ENCODE measurements around the gene AGAP1.

Gene AGAP1

DNA sequence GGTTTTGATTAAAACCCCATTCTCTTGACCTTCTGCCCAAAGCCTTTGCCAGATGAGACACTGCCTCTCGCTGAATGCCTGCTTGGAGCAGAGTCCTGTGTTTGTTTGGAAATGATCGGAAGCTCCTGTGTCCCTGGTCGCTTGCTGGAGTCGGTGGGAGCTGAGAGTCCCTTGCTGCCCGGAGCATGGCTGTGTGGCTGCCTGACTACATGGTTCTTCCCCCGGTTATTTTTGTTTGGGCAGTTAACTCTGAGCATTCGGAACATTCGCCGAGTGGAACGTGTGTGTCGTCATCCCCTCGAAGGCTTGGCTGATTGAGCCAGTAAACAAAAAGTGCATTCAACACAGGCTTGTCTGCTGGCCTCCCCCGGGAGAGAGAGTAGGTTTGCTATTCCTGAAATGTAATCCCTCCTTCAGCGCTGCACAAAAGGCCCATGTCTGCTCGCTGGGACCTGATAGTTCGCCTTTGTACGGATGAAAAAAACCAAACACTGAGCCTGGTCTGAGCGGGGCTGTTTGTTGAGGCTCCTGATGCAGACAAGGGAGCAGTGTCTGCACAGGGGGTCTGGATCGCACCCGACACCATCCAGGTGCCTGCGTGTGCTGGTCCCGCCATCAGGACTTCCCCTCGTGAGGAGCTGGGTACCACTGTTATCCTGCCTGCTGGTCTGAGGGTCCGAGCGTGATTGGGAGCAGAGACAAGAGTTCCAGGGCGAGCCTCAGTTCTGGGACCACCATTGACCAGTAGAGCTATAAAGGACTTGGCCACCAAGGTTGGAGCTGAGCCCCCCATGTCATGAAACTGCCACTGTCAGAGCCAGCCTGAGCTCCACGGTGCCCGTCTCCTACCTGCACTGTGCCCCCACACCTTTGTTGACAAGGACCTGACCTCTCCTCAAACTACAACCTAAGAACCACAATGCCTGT, 83.8 kb downstream of the AGAP1 start:
- no peak overlapping the region for H3K4me3 Mint-ChIP-seq
- no peaks in the 10 kb centered on the region for H3K4me1 Mint-ChIP-seq (ENCODE audit: low read depth)
- H3K27ac Mint-ChIP-seq: no peak overlapping the region

DNA sequence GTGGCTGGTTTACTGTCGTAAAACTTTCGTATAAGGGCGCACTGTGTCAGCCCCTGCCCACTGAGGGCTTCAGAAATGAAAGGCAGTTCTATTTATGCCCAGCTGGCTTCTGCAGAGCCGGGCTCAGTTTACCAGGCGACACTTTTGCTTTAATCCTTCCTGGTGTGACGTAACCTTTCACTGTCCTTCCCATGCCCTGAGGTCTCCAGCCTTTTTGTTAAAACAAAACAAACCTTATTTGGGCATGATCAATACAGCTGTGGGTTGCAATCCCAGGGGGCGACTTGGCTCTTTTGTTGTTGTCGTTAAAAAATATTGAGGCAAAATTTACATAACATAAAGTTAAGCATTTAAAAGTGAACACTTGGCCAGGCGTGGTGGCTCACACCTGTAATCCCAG, 85.3 kb downstream of the AGAP1 start:
- no peaks in the 10 kb centered on the region for H3K4me1 Mint-ChIP-seq (ENCODE audit: low read depth)
- H3K4me3 Mint-ChIP-seq: no peak overlapping the region
- H3K27ac Mint-ChIP-seq: no peak overlapping the region
- no peaks in the 10 kb centered on the region for H3K9me3 Mint-ChIP-seq
- no peaks in the 10 kb centered on the region for H3K36me3 Mint-ChIP-seq (ENCODE audit: low read depth)
- no peaks in the 10 kb centered on the region for H3K27me3 Mint-ChIP-seq (ENCODE audit: low read depth)

More for the DNA sequence above, 83.8 kb downstream of the AGAP1 start:
- no peaks in the 10 kb centered on the region for H3K27me3 Mint-ChIP-seq (ENCODE audit: low read depth)
- no peaks in the 10 kb centered on the region for H3K9me3 Mint-ChIP-seq
- H3K36me3 Mint-ChIP-seq (ENCODE audit: low read depth): no peaks in the 10 kb centered on the region

DNA sequence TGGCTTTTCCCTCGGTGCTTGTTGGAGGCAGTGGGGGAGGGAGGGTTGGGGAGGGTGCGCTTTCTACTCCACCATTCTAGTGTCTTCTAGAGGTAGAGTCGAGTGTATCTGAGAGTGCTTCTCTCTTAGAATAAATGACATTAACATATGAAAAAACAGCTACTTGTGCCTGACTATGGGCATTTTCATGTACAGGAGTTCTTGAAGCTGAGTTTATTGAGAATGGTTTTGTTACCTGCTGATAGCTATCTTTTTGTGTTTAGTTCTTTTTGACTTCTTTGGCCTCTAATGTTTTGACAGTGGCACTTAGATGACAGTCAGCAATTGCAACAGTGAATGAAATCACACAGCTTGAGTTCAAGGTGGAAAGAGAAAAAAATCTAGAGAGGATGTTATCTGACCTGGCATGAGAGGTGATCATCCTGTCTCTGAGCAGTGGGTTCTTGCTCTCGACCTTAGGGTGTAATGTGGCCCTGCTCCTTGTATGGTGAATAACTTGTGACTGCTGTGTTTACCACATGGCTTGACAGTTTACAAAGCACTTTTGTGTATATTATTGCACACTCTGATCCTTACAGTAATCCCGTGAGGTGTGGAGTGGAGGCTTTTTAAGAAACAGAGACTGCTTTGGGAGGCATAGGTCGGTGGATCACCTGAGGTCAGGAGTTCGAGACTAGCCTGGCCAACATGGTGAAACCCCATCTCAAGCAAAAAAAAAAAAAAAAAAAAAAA, 86.7 kb downstream of the AGAP1 start:
- no peak overlapping the region for H3K4me3 Mint-ChIP-seq
- no peaks in the 10 kb centered on the region for H3K27me3 Mint-ChIP-seq (ENCODE audit: low read depth)
- H3K27ac Mint-ChIP-seq: no peak overlapping the region
- no peaks in the 10 kb centered on the region for H3K9me3 Mint-ChIP-seq
- H3K4me1 Mint-ChIP-seq (ENCODE audit: low read depth): no peaks in the 10 kb centered on the region
- H3K36me3 Mint-ChIP-seq (ENCODE audit: low read depth): no peaks in the 10 kb centered on the region

DNA sequence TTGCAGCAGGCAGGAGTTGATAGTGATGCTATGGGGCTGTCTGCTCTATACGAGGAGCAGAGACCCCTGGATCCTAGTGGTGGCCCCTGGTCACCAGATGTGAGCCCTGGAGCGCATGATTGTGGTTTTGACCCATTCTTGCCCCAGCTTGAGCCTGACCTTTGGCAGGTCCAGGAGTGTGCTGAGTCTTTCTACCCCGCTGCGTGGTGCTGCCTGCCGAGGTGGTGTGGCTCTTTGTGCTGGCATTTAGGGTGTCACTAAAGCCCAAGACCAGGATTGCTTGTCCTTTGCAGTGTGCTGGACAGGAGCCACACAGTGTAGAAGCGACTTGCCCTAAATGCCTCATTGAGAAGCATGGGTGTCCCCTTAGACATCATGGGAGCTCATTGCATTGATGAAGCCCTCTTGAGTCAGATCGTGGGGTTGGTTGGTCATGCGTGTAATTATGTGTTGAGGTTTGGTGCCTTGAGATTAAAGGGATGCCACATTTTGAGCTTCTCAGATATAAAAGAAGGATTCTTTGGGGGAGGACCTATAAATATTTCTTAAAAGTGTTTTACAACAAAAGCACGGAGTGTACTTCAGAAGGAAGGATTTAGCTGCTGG, 88.3 kb downstream of the AGAP1 start:
- H3K27me3 Mint-ChIP-seq (ENCODE audit: low read depth): peaks cover 3% of the 10 kb centered on the region
- no peak overlapping the region for H3K27ac Mint-ChIP-seq
- no peak overlapping the region for H3K4me3 Mint-ChIP-seq
- H3K4me1 Mint-ChIP-seq (ENCODE audit: low read depth): no peaks in the 10 kb centered on the region
- no peaks in the 10 kb centered on the region for H3K36me3 Mint-ChIP-seq (ENCODE audit: low read depth)
- no peaks in the 10 kb centered on the region for H3K9me3 Mint-ChIP-seq

DNA sequence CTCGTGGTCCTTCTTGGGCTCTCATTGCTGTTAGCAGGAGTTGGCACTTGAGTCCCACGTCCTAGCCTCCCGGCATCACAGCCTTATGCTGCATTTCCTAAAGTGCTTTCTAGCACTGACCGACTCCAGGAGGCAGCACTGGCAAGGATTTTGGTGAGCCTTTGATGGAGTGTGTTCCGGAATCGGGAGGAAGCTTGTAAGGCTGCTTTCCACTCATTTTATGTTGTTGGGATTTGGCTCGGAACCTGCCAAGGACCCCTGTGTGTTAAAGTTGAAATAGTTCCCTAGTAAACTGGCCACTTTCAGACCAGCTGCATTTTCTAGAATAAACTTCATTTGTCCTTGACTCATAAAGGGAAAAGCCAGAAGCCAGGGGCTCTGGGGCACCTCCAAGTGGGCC, 88.9 kb downstream of the AGAP1 start:
- H3K27ac Mint-ChIP-seq: no peak overlapping the region
- H3K36me3 Mint-ChIP-seq (ENCODE audit: low read depth): no peaks in the 10 kb centered on the region
- peaks cover 3% of the 10 kb centered on the region for H3K27me3 Mint-ChIP-seq (ENCODE audit: low read depth)
- H3K9me3 Mint-ChIP-seq: no peaks in the 10 kb centered on the region
- H3K4me1 Mint-ChIP-seq (ENCODE audit: low read depth): no peaks in the 10 kb centered on the region
- H3K4me3 Mint-ChIP-seq: no peak overlapping the region

DNA sequence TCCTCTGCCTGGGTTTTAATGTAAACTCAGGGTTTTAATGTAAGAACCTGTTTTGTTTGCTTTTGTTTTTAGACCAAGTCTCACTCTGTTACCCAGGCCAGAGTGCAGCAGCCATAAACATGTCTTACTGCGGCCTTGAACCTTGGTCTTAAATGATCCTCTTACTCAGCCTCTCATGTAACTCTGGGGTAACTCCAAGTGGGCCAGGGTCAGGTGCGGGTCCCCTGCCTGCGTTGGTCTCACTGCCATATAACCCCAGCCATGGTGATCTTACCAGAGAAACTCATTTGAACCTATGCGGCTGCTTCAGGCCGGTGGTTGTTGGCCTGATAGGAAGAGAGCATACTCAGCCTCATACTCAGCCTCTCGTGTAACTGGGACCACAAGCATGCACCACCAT, 89.3 kb downstream of the AGAP1 start:
- peaks cover 3% of the 10 kb centered on the region for H3K27me3 Mint-ChIP-seq (ENCODE audit: low read depth)
- no peak overlapping the region for H3K4me3 Mint-ChIP-seq
- no peak overlapping the region for H3K27ac Mint-ChIP-seq
- H3K4me1 Mint-ChIP-seq (ENCODE audit: low read depth): no peaks in the 10 kb centered on the region
- H3K9me3 Mint-ChIP-seq: no peaks in the 10 kb centered on the region
- no peaks in the 10 kb centered on the region for H3K36me3 Mint-ChIP-seq (ENCODE audit: low read depth)

DNA sequence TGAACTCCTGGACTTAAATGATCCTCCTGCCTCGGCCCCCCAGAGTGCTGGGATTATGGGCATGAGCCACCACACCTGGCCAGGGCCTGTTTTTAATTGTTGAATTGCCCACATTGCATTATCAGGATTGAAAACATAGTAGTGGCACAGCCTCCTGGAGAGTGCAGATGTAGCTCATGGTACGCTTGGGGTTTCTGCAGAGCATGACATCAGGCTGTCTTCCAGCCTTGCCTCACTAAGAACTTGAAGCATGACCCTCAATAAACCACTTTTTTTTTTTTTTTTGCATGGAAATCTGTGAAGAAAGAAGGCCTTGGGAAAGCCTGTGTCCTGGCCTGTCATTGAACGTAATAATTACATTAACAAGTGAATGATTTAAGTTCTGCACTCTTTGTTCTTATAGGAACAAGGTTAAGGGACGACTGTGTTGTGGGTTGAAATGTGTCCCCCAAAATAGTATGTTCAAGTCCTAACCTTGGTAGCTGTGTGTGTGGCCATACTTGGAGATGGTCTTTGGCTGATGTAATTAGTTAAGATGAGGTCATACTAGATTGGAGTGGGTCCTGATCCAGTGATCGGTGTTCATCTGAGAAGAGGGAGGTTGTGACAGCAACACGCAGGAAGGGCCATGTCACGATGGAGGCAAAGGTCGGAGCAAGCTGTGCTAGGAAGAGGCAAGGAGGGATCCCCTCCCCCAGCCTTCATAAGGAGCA, 90.2 kb downstream of the AGAP1 start:
- H3K27ac Mint-ChIP-seq: no peak overlapping the region
- peaks cover 3% of the 10 kb centered on the region for H3K27me3 Mint-ChIP-seq (ENCODE audit: low read depth)
- H3K4me1 Mint-ChIP-seq (ENCODE audit: low read depth): no peaks in the 10 kb centered on the region
- no peak overlapping the region for H3K4me3 Mint-ChIP-seq
- no peaks in the 10 kb centered on the region for H3K36me3 Mint-ChIP-seq (ENCODE audit: low read depth)
- H3K9me3 Mint-ChIP-seq: no peaks in the 10 kb centered on the region

DNA sequence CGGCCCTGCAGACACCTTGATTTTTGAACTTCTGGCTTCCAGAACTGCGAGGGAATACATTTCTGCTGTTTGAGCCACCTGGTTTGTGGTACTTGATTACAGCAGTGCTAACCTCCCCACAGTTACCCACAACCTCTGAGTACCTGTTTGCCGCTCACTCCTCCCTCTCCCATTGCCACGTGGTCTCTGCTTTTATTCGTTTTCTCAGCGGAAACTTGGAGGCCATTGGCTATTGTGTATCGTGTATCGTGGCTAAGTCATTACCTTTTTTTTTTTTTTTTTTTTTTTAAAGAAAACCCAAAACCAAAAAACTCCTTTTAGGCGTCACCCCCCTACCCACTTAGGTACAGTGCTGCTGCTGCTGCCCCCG, 90.8 kb downstream of the AGAP1 start:
- Mint-ChIP-seq H3K27me3 (ENCODE audit: low read depth) (peaks cover 3% of the 10 kb centered on the region), H3K27ac (no peak overlapping the region), H3K4me1 (ENCODE audit: low read depth) (no peaks in the 10 kb centered on the region), H3K36me3 (ENCODE audit: low read depth) (no peaks in the 10 kb centered on the region), H3K9me3 (no peaks in the 10 kb centered on the region), H3K4me3 (no peak overlapping the region)

DNA sequence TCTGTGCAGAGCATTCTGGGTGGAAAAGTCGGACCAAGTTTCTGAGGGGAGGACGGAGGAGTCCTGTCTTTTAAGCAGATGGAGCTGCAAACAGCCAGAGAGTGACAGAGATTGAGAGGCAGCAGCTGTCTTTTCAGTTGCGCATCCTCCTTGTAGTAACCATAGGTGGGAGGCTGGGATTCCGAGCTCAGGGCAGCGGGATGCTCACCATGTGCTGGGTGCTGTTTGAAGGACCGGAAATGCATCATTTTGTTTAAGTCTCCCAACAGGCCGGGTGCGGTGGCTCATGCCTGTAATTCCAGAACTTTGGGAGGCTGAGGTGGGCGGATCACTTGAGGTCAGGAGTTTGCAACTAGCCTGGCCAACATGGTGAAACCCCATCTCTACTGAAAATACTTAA, 93.4 kb downstream of the AGAP1 start:
- H3K27ac Mint-ChIP-seq: no peak overlapping the region
- peaks cover 3% of the 10 kb centered on the region for H3K27me3 Mint-ChIP-seq (ENCODE audit: low read depth)
- H3K9me3 Mint-ChIP-seq: no peaks in the 10 kb centered on the region

DNA sequence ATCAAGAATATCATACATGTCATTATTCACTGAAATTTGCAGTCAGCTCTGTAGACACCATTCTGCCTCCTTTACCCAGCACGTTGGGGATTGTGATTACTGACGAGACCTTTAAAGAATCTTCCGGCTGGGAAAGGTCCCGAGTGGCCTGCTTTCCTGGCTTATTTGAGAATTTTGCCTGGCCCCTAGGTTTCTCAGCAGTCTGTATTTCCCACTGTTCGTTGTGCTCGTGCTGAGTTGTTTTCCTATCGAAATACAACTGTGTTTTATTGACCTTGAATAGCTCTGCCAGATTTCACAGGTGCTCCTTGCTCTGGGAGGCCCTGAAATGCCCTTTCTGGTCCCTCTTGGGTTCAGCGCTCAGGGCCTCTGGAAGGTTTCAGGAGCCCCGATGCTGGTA, 94.9 kb downstream of the AGAP1 start:
- Mint-ChIP-seq H3K4me3 (no peak overlapping the region), H3K4me1 (ENCODE audit: low read depth) (no peaks in the 10 kb centered on the region), H3K36me3 (ENCODE audit: low read depth) (no peaks in the 10 kb centered on the region), H3K9me3 (no peaks in the 10 kb centered on the region), H3K27me3 (ENCODE audit: low read depth) (peaks cover 3% of the 10 kb centered on the region), H3K27ac (no peak overlapping the region)

More for the DNA sequence above, 93.4 kb downstream of the AGAP1 start:
- Mint-ChIP-seq H3K4me1 (ENCODE audit: low read depth) (no peaks in the 10 kb centered on the region), H3K36me3 (ENCODE audit: low read depth) (no peaks in the 10 kb centered on the region), H3K4me3 (no peak overlapping the region)

DNA sequence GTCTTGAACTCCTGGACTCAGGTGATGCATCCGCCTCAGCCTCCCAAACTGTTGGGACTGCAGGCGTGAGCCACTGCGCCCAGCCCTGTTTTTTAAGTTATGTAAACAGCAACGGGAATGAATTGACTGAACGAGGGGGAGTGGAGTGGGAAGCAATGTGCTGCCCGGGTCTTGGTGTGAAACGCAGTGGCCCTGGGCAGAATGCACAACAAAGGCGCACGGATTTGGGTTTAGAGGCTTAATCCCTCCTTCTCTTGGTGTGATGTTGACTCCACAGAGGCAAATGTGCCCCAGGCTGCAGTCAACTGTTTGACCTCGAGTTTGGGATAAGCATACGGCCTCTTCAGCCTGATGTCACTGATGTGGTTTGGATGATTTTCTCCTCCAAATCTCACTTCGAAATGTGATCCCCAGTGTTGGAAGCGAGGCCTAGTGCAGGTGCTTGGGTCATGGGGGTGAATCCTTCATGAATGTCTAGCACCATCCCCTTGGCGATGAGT, 97.4 kb downstream of the AGAP1 start:
- Mint-ChIP-seq H3K27ac (no peak overlapping the region), H3K36me3 (ENCODE audit: low read depth) (no peaks in the 10 kb centered on the region), H3K4me1 (ENCODE audit: low read depth) (no peaks in the 10 kb centered on the region), H3K4me3 (no peak overlapping the region), H3K9me3 (no peaks in the 10 kb centered on the region), H3K27me3 (ENCODE audit: low read depth) (peaks cover 3% of the 10 kb centered on the region)

DNA sequence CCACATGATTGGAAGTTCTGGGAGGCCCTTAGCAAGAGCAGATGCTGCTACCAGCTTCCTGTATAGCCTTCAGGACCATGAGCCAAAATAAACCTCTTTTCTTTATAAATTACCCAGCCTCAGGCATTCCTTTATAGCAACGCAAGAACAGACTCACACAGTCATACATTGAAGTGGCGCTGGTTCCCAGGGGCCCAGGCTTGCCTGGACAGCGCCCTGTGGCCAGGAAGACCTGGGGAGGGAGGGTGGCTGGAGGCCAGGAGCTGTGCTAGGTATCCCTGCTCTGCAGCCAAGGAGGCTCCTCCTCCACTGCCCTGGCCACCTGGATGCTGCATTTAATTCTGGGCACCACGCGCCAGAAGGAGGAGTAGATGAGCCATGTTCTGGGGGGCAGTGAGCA, 98.1 kb downstream of the AGAP1 start:
- Mint-ChIP-seq H3K27ac (no peak overlapping the region), H3K4me3 (no peak overlapping the region), H3K27me3 (ENCODE audit: low read depth) (no peaks in the 10 kb centered on the region), H3K36me3 (ENCODE audit: low read depth) (no peaks in the 10 kb centered on the region), H3K4me1 (ENCODE audit: low read depth) (no peaks in the 10 kb centered on the region), H3K9me3 (no peaks in the 10 kb centered on the region)

DNA sequence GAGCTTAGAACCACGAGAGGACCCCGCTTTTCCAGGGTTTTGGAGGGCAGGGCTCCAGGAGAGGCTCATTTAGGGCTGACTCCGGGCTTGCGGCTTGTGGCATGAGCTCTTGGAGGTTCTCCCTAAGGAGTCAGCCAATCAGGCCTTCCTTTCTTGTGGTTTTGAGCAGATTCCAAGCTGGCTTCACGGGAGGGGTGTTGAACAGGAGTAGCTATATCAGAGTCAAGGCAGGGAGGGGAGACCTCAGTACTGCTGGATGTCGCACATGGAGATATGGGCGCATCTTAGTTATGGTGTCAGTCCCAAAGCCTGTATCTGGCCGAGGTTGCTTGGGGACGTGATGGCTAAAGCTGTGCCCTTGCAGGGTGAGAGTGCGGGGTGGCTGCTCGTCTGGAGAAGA, 98.6 kb downstream of the AGAP1 start:
- Mint-ChIP-seq H3K27me3 (ENCODE audit: low read depth) (no peaks in the 10 kb centered on the region), H3K4me1 (ENCODE audit: low read depth) (no peaks in the 10 kb centered on the region), H3K36me3 (ENCODE audit: low read depth) (no peaks in the 10 kb centered on the region), H3K27ac (no peak overlapping the region), H3K4me3 (no peak overlapping the region), H3K9me3 (no peaks in the 10 kb centered on the region)

DNA sequence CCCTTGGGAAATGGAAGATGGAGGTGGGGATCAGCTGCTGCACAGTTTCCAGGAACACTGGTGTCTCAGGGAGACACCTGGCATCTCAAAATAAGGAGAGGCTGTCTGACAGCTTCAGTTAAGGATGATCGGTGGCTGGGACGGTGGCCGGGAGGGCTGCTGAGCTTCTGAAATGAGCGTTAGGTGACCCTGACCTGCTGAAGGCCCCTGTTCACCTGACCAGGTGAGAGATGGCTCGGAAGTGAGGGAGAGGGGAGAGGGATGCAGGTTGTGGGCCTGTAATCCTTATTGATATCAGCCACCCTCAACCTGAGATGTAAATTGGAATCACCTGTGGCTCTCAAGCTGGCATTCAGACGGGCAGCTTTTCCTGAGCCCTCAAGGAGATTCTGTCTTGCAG, 99.0 kb downstream of the AGAP1 start:
- H3K4me3 Mint-ChIP-seq: no peak overlapping the region
- H3K9me3 Mint-ChIP-seq: no peaks in the 10 kb centered on the region
- no peak overlapping the region for H3K27ac Mint-ChIP-seq
- H3K36me3 Mint-ChIP-seq (ENCODE audit: low read depth): no peaks in the 10 kb centered on the region
- H3K27me3 Mint-ChIP-seq (ENCODE audit: low read depth): no peaks in the 10 kb centered on the region
- no peaks in the 10 kb centered on the region for H3K4me1 Mint-ChIP-seq (ENCODE audit: low read depth)

Data from T-helper 1 cell treated with Interleukin-12 subunit alpha and Interleukin-12 subunit beta and Interleukin-4 antibody, amounts not matched to agents 30 μg/mL and 1 μg/mL, for 36 hours (primary cell).